Stimulated activated naive CD4-positive, alpha-beta T cell treated with Interleukin-2 at 50 U/mL for 16 hours (primary cell): ENCODE results near the gene TMEM88.
"Not testable (repeated sequence)": the region's sequence is repeated elsewhere in the genome, so short reads cannot be mapped to it uniquely, and the experiment has no call there.

Experiments used
- DNase-seq: peaks from one replicate; lab custom pipeline; 2025; lab: John Stamatoyannopoulos, UW

The TMEM88 gene

GRCh38 chr17:7854851-7855659, at the start of gene TMEM88:
TSS of gene TMEM88 (plus strand) at chr17:7855066. CDS start at chr17:7855075, 9 bp downstream.
- DNase-seq: no peak

GRCh38 chr17:7806587-7806986, 48.3 kb upstream of the TMEM88 start:
- DNase-seq: no peak

- no peak for DNase-seq
These were observed 47.7 kb upstream of the TMEM88 start for GRCh38 chr17:7807206-7807605.

- no peak for DNase-seq
These were observed 45.6 kb upstream of the TMEM88 start for GRCh38 chr17:7809086-7809790.

- not testable (repeated sequence) for DNase-seq
These were observed 45.0 kb upstream of the TMEM88 start for GRCh38 chr17:7809791-7810343.

GRCh38 chr17:7811251-7811650, 43.6 kb upstream of the TMEM88 start:
- DNase-seq: no peak

- no peak for DNase-seq
These were observed 39.9 kb upstream of the TMEM88 start for GRCh38 chr17:7814969-7815368.

- DNase-seq: no peak
These were observed 37.8 kb upstream of the TMEM88 start for GRCh38 chr17:7816926-7817642.

- DNase-seq: no peak
These were observed 37.3 kb upstream of the TMEM88 start for GRCh38 chr17:7817643-7817964.

- DNase-seq: no peak
These were observed 36.8 kb upstream of the TMEM88 start for GRCh38 chr17:7818026-7818425.

- DNase-seq: no peak
These were observed 35.9 kb upstream of the TMEM88 start for GRCh38 chr17:7818746-7819645.

GRCh38 chr17:7820231-7820630, 34.6 kb upstream of the TMEM88 start:
- DNase-seq: no peak

- no peak for DNase-seq
These were observed 32.7 kb upstream of the TMEM88 start for GRCh38 chr17:7822126-7822525.

- DNase-seq: no peak
These were observed 31.3 kb upstream of the TMEM88 start for GRCh38 chr17:7823581-7824001.

- no peak for DNase-seq
These were observed 30.6 kb upstream of the TMEM88 start for GRCh38 chr17:7824021-7824924.

- no peak for DNase-seq
These were observed 29.5 kb upstream of the TMEM88 start for GRCh38 chr17:7825206-7825990.

- no peak for DNase-seq
These were observed 24.2 kb upstream of the TMEM88 start for GRCh38 chr17:7830616-7831015.

- no peak for DNase-seq
These were observed 23.6 kb upstream of the TMEM88 start for GRCh38 chr17:7831233-7831632.

GRCh38 chr17:7832431-7832830, 22.4 kb upstream of the TMEM88 start:
- no peak for DNase-seq
